Kidney (tissue), 14 donors: Measurements from ENCODE around the gene RPS21. TPM values are rescaled to one million over a fixed set of nuclear protein-coding genes. Genes with fewer than 3 reads are reported as not detected.

ENCODE experiments used
- DNase-seq, 5 donors: peaks; one replicate each; pipeline ENCODE4 v3.0.0-alpha.2; 2013 to 2020
- FAIRE-seq: peaks from 2 replicates; lab custom pipeline; 2012; peaks lifted over from hg19 to GRCh38; lab: Jason Lieb, UNC
- H3K27ac ChIP-seq, 2 donors: one replicate each; pipeline ENCODE4 v1.7.0; 2013; ENCODE audit warnings: low read depth in 2 of 2, low read length in 2 of 2, inconsistent platforms in 1 of 2
- H3K27me3 ChIP-seq: one replicate; pipeline ENCODE4 v1.7.1; 2013; ENCODE audit warnings: low read length, inconsistent platforms; ENCODE audit not compliant: control insufficient read depth, insufficient read depth
- H3K36me3 ChIP-seq, 3 donors: one replicate each; pipeline versions ENCODE4 v1.7.0 to v1.7.1; 2013; ENCODE audit warnings: low read length in 3 of 3, control low read depth in 1 of 3, inconsistent platforms in 1 of 3; ENCODE audit not compliant: insufficient read depth in 3 of 3, control insufficient read depth in 2 of 3
- H3K4me1 ChIP-seq, 3 donors: one replicate each; pipeline versions ENCODE4 v1.7.0 to v1.7.1; 2013; ENCODE audit warnings: low read length in 3 of 3, inconsistent platforms in 1 of 3, low read depth in 1 of 3; ENCODE audit not compliant: control insufficient read depth in 2 of 3, insufficient read depth in 2 of 3
- H3K4me3 ChIP-seq, 3 donors: one replicate each; pipeline versions ENCODE4 v1.7.0 to v1.8.1; 2013; ENCODE audit warnings: low read length in 3 of 3, control low read depth in 1 of 3, inconsistent platforms in 1 of 3
- H3K9ac ChIP-seq, 3 donors: one replicate each; pipeline versions ENCODE4 v1.7.0 to v1.7.1; 2013; ENCODE audit warnings: low read length in 3 of 3, control low read depth in 1 of 3, inconsistent platforms in 1 of 3
- H3K9me3 ChIP-seq, 3 donors: one replicate each; pipeline versions ENCODE4 v1.7.0 to v1.7.1; 2013; ENCODE audit warnings: low read length in 3 of 3, control low read depth in 1 of 3, inconsistent platforms in 1 of 3; ENCODE audit not compliant: control insufficient read depth in 2 of 3, insufficient read depth in 1 of 3
- CTCF ChIP-seq: IDR thresholded peaks from 3 replicates; pipeline ENCODE4 v1.5.1; 2012; ENCODE audit warnings: mild to moderate bottlenecking, moderate library complexity, borderline replicate concordance; ENCODE audit not compliant: insufficient read depth; ENCODE audit errors: extremely low read depth
- intact Hi-C: fragments of 100-400 bp; cut with DNase I; formaldehyde crosslinking; loops from one replicate; pipeline ENCODE4 v1.11.1; 2022
- polyA plus RNA-seq: library from polyadenylated mRNA; stranded (reverse); fragments of 350-450 nt; fragmentation: Illumina TruSeq; extraction: RNeasy Lipid Tissue Mini Kit (QIAGEN cat#74804); gene quantifications from one replicate; pipeline ENCODE4 v1.2.3, GENCODE V29; 2014; ENCODE audit warnings: low read depth, low replicate concordance; ENCODE audit not compliant: insufficient read depth
- total RNA-seq: library from RNA; stranded (reverse); fragmentation: NEBNext Ultra II Directional; extraction: Animal tissue kit (Norgen Biotek cat#: 25700); gene quantifications from one replicate; pipeline ENCODE4 v1.2.1, GENCODE V29; 2021
- donor health status: control.
- donor health status: control.
- donor health status: control.
- donor health status: control.
- donor health status: control.
- donor health status: DM: yes; HTN: yes; CAD: no.
- donor health status: Normal renal cell carcinoma (clear cell type).

The RPS21 gene
- total and polyA plus RNA-seq, 2 donors from 2014 or later: 1,221 to 2,336 TPM

GRCh38 chr20:62404112-62404665, 17.3 kb downstream of the RPS21 start:
- Histone ChIP-seq H3K27me3 (no peaks in the 10 kb centered on the region), H3K9ac (no peak overlapping the region), H3K9me3 (no peaks in the 10 kb centered on the region), H3K27ac (no peak overlapping the region), H3K36me3 (no peaks in the 10 kb centered on the region), H3K4me3 (no peak overlapping the region), H3K4me1 (peaks cover 0 to 22% (median 11%) of the 10 kb centered on the region in 3 donors)
- FAIRE-seq: no peak
- intact Hi-C loops: no loop called here
- no peak for DNase-seq
- no peak for TF ChIP-seq CTCF

DNA sequence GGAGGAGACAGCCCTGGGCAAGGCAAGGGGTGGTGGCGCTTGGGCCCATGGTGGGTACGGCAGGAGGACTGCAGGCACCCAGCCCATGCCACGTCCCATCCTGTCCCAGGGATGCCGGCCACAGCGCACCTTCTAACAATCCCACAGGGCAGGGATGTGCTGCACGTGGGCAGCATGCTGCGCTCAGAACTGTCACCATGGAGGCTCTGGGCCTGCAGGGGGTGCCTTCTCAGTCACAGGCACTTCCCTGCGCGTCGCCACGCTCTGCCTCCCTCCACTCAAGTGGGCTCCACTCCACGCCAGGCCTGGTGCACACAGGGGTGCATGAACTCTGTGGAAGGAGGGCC, 17.8 kb downstream of the RPS21 start:
- H3K9ac ChIP-seq: no peak overlapping the region
- peaks cover 0 to 22% (median 14%) of the 10 kb centered on the region in 3 donors for H3K4me1 ChIP-seq
- H3K27me3 ChIP-seq: no peaks in the 10 kb centered on the region
- FAIRE-seq (no peak), DNase-seq (no peak)
- no peak overlapping the region for H3K27ac ChIP-seq
- intact Hi-C loops: no loop called here
- TF ChIP-seq CTCF: no peak
- no peak overlapping the region for H3K4me3 ChIP-seq
- no peaks in the 10 kb centered on the region for H3K9me3 ChIP-seq
- H3K36me3 ChIP-seq: no peaks in the 10 kb centered on the region

DNA sequence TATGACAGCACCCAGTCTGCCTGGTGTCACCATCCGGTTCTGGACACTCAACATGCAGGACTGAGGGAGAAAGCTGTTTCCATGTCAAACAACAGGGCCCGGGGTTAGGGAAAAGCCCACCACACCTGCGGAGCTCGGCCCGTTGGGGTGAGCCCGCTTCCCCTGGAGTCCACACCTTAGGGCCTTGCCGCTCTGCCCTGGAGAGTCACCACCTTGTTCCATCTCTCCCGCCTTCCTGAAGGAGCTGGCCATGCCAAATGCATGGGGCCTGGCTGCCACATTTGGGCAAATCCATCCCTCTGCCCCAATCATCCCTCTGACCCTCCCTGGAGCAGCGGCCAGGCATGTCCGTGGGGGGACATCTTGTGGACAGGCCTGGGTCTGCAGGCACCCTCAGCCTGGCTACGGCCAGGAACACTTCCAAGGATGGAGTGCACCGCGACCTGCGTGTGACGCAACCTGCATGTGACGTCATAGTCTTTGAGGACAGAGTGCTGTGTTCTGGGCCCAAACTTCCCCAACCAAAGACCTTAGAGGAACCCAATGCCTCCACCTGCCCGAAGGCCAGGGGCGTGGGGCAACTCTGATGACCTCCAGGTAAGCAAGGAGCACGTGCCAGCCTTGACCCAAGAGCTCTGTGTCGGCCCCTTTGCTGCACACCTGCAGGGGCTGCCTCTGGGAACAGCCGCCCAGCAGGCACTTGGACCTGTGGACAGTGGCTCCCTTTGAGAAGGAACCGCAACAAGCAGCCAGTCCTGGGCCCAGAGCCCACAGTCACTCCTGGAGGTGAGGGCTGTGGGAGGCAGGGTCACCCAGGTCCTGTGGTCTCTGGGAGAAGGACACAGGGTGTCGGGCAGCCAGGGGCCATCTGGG, 18.4 kb downstream of the RPS21 start:
- TF ChIP-seq CTCF: peak; percentile 62
- no peak overlapping the region for H3K27ac ChIP-seq
- H3K36me3 ChIP-seq: no peaks in the 10 kb centered on the region
- FAIRE-seq (no peak), DNase-seq (peak in 3 of 5 donors; percentile 42 to 74 (median 54))
- H3K4me3 ChIP-seq: no peak overlapping the region
- H3K4me1 ChIP-seq: peaks cover 0 to 28% (median 18%) of the 10 kb centered on the region in 3 donors
- H3K27me3 ChIP-seq: no peaks in the 10 kb centered on the region
- intact Hi-C loops: no loop called here
- H3K9ac ChIP-seq: peak overlapping the region in 1 of 3 donors; percentile 67
- no peaks in the 10 kb centered on the region for H3K9me3 ChIP-seq
